HG03565 (cell line): ENCODE data around the gene GREM2.

Experiments
- ATAC-seq: cut with Tn5 transposase; IDR thresholded peaks from one replicate; pipeline ENCODE4 v1.9.1; 2021; ENCODE audit warnings: mild to moderate bottlenecking, moderate library complexity; ENCODE audit not compliant: unreplicated experiment

Gene GREM2

DNA sequence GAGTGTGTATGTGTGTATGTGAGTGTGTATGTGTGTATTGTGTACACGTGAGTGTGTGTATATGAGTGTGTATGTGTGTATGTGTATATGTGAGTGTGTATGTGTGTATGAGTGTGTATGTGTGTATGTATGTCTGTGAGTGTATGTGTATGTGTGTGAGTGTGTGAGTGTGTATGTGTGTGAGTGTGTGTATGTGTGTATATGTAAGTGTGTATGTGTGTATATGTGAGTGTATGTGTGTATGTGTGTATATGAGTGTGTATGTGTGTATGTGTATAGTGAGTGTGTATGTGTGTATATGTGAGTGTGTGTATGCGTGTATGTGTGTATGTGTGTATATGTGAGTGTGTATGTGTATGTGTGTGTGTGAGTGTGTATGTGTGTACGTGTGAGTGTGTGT, 49.2 kb downstream of the GREM2 start:
- no peak for ATAC-seq

- no peak for ATAC-seq
Observed at GRCh38 chr1:240562111-240562590, 49.8 kb downstream of the GREM2 start.

GRCh38 chr1:240559781-240560180, 52.2 kb downstream of the GREM2 start:
- ATAC-seq: no peak

- no peak for ATAC-seq
Observed at GRCh38 chr1:240555524-240555923, 56.4 kb downstream of the GREM2 start.

DNA sequence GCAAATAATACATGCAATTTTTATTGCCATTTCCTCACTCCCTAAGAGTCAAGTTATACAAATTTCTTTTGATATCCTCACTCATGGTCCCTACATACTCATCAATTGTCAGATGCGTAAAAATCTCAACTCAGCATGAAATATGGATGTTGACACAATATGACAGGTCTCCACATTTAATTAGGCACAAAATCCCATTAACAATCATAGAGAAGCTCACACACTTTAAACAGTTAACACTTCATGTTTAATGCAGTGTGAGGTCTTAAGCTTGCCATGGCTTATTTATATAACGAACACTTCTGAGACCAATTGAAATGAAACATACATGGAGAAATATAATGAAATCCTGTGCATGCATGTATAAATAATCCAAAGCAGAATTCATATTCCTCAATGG, 58.6 kb downstream of the GREM2 start:
- no peak for ATAC-seq

DNA sequence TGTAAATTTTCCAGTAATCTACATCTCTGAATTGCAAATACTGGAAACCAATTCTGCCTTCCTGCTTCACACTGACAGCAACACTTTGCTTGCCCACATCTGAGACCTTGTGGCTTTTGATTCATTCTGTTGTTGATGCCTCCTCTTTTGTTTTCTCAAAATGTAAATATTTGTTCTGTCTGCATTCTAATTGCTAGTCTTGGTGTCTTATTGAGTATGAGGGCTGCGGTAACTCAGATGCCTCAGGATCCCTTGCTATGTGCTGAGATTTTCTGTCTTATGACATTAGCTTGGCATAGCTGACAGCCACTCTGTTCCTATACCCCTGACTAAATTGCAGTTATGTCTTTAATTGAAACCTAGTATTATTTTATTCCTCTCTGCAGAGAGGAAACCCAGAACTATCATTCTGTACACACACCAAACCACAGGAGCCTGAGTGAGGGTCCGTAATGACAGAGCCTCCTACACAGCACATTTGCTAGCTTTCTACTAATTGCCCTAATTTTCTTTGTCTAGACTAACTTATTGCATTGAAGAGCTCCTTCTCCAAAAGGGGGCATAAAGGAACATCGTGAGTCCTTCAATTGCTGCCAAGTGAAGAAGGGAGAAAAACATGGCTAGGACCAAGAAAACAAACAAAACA, 72.1 kb downstream of the GREM2 start:
- no peak for ATAC-seq

DNA sequence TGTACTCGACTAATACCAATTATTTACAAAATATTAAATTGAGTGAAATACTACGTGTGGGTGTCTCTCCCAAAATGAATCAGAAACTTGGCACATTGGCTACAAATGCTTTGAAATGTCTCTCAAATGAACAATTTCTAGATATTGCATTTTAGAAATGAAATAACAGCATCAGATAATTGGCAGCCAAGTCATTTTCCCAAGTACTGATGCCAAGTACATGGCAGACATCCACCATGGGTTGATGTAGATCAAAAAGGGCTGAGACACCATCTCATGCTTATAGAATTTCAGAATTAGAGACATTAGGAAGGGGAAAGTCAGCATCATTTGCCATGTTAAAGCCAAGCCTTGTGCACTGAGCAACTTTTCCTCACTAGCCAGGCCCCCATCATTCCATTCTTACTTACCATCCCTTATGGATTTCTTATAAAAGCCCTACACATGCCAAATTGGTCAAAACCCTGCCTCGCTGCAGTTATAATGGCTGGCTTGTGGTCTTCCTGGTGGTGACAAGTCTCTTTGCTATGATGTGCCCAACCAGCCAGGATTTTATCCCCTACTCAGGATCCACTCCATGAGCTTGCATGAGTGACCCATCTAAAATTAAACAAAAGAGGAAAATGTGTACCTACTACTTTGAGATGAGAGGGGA, 73.1 kb downstream of the GREM2 start:
- ATAC-seq: no peak

DNA sequence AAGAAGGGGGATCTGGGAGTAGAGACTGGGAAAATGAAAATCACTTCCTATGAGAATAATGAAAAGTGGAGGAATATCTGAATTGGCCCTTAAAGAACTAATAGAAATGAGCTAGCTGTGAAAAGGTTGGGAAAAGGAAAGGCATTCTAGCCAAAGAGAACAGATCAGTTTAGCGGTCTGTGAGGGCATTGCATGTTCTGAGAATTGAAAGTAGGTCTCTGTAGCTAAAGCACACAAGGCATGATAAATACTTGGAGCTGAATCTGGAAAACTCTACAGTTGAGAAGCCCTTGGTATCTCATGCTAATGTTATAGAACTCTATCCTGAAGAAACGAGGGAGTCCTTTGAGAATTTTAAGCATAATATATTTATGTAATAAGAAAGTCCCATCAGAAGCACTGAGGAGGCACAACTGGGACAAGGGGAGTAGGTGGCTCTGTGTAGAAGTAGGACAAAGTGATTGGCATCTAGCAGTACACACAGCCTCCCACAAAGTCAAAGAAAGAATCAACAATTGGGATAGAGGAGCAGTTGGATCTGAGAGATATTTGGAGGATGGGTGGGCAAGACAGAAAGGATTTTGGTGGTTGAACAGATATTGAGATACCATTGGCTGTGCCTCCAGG, 78.7 kb downstream of the GREM2 start:
- no peak for ATAC-seq

DNA sequence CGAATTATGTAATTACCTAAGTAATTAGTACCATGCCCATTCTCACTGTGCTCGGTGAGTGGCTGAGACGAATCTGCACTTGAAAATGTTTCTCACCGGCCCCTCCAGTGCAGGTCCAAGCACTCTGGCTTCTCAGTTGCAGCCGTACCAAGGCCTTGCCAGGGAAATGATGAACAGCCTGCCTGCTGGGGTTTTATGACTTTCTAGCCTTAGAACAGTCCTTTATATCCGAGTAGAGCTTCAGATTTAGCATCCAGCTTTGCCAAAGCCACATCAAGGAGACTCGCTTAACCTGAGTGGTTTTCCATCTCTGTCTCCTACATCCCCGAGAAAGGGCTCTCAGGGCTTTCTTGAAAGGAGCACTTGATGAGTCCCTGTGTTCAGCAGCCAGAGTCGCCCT, 83.4 kb downstream of the GREM2 start:
- no peak for ATAC-seq

- ATAC-seq: no peak
Observed at GRCh38 chr1:240527086-240527485, 84.9 kb downstream of the GREM2 start.

- no peak for ATAC-seq
Observed at GRCh38 chr1:240526312-240526711, 85.6 kb downstream of the GREM2 start.

DNA sequence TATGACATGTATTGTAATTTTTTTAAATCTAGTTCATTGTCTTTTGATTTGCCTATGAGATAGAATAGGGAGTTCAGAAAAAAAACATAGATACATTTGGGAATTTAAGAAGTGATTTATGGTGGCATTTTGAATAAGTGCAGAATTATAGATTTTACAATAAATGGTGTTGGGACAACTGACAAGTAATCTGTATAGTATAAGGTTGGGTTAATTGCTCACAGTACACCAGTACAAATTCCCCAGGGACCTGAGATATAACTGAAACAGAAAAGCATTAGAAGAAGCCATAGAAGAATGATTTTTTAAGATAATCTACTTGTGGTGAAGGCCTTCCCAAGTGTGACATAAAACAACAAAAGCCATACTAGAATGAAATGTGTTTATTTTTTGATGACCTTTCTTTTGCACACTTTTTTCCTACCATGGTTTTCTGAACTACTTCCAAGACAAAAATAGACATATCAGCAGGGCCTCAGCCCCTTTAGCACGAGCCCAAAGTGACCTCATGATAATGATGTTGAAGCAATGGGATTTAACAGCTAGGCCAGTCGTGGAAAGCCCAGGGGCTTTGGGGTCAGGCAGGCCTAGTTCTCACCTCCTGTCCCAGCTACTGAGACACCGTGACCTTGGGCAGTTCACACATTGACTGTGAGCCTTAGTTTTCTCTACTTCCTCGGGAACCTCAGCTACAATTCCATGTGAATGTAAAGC, 87.4 kb downstream of the GREM2 start:
- no peak for ATAC-seq

DNA sequence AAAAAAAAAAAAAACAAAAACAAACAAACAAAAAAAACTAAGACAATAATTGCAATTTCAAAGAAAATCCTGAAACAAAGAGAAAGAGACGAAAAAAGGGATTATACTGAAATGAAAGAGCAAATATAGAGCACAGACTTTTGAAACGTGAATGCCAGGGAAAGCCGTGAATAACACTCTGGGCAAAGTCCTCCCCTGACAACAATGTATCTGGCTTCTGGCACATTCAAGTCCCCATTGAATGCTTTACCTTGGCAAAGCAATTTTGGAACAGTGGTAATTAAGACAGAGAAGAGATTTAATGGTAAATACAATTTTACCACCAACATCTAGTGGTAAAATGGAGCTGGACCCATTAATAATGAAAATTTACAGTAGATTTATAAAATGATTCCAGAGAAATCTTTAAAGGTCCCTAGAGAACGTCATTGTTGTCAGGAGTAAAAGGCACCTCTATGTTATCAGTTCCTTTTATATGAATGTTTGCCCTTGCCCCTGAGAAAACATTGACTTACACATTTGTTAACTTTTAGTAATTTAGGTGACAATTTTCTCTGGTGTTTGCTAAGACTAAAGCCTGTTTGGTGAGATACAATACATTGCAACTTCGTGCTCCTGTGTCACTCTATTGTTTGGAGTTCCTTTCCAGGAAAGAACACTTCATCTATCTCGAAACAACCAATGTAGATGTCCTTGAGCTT, 89.7 kb downstream of the GREM2 start:
- no peak for ATAC-seq

DNA sequence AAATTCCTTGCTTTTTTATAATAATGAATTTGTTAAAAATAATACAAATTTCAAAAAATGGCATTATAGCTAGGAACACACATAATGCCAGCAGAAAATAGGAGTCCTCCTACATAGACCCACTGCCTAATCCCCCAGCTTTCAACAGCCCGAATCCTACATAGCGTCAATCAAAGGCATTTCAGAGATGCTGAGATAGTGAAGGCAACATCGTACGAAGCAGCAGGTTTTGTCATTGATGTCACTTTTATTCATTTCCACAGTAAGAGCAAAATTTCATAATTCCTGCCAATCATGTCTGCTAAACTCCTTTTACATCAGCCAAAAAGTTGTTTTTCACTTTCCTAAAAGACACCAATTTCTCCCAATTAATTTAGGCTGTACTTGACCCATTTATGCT, 94.1 kb downstream of the GREM2 start:
- ATAC-seq: no peak

DNA sequence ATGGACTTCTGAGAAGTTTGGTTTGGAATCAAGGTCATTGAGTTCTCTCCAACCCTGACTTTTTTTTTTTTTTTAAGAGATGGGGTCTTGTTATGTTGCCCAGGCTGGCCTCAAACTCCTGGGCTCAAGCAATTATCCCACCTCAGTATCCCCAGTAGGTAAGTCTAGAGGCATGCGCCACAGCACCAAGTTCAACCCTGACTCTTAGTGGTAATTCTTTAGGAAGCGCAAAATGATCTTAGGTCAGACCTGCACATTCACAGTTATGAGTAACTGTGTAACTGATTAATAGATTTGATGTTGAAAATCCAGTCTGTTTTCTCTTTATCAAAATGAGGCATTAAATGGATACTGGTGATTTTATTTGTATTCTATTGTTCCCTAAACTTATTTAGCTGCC, 95.9 kb downstream of the GREM2 start:
- no peak for ATAC-seq

GRCh38 chr1:240515505-240515904, 96.5 kb downstream of the GREM2 start:
- ATAC-seq: no peak

GRCh38 chr1:240511789-240512188, 100.2 kb downstream of the GREM2 start:
- ATAC-seq: no peak

GRCh38 chr1:240508950-240509349, 103.0 kb downstream of the GREM2 start:
- ATAC-seq: no peak

DNA sequence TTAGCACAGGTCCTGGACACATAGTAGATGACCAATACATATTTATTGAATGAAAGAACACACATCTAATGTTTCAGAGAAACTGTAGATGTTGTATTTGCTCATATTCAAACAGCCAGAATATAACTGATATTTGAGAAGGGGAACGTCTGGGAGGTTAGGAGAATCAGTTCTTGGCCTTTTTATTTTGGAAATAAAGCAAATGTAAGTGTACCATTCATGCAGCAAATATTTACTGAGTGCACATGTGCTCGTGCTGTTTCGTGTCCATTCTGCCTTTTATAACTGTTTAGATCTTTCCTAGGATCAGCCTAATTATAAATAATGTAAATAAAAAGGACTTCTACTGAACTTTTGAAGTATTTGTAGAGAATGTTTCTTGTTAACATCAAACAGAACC, 103.8 kb downstream of the GREM2 start:
- no peak for ATAC-seq

GRCh38 chr1:240506176-240506575, 105.8 kb downstream of the GREM2 start:
- no peak for ATAC-seq

DNA sequence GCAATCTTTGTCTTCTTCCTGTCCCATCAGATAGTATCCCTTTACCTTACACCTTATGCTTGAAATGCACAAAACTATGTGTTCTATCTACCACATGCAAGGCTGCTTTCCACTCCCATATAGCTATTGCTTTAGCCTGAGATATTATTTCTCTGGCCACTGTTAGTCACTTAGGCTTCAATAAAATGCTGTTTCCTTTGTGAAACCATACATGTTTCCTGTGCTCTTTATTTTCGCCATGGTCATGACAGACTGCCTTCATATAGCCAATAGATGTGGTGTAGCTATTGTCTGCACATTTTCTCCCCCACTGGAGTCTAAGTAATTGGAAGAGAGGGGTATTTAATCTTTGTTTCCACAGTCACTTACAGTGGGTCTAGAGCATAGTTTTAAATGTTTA, 108.4 kb downstream of the GREM2 start:
- ATAC-seq: no peak
